Measurements from ENCODE around the gene VWC2L.

VWC2L gene

GRCh38 chr2:214469728-214470127, 58.9 kb downstream of the VWC2L start:
- no peak for DNase-seq (ENCODE audit: low spot score)

GRCh38 chr2:214471382-214471781, 60.5 kb downstream of the VWC2L start:
- no peak for DNase-seq (ENCODE audit: low spot score)

DNA sequence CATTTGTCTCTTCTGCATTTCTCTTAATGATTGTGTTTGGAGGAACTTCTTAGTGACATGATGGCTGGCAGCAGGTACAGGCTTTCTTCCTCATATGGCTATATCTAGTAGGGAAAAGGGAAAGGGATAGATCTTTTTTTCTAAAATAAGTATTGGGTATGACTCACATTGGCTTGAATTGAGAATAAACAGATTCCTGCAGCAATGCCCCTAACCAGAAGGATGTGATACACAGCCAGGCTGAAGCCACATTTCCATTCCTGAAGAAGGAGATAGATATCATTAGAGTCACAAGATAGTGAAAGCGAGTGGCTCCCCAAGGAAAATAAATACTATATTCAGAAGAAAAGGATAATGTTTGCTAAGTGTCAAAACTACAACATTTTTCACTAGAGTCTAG, 61.1 kb downstream of the VWC2L start:
- DNase-seq (ENCODE audit: low spot score) = no peak

- no peak for DNase-seq (ENCODE audit: low spot score)
These were observed 66.5 kb downstream of the VWC2L start for GRCh38 chr2:214477305-214477704.

GRCh38 chr2:214481204-214481603, 70.3 kb downstream of the VWC2L start:
- no peak for DNase-seq (ENCODE audit: low spot score)

DNA sequence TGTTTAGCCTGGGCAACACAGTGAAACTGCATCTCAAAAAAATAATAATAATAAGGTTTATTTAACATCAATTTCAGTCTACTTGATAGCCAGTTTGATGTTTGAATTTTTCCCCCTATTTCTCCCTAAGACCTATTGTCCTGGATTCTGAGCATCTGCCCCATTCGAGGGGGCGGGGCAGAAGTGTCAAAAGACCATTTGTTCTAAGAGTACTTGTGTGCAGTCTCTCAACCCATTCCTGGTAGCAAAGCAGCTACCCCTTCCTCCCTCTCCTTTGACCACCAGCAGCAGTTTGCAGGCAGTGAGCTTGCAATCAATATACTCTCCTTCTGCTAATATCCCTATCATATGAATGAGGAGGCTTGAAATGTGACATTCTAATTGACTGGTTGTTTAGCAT, 71.9 kb downstream of the VWC2L start:
- DNase-seq (ENCODE audit: low spot score) = no peak

- no peak for DNase-seq (ENCODE audit: low spot score)
These were observed 73.4 kb downstream of the VWC2L start for GRCh38 chr2:214484239-214484638.

GRCh38 chr2:214484701-214485100, 73.8 kb downstream of the VWC2L start:
- DNase-seq (ENCODE audit: low spot score) = no peak

GRCh38 chr2:214489181-214489580, 78.3 kb downstream of the VWC2L start:
- DNase-seq (ENCODE audit: low spot score) = no peak

DNA sequence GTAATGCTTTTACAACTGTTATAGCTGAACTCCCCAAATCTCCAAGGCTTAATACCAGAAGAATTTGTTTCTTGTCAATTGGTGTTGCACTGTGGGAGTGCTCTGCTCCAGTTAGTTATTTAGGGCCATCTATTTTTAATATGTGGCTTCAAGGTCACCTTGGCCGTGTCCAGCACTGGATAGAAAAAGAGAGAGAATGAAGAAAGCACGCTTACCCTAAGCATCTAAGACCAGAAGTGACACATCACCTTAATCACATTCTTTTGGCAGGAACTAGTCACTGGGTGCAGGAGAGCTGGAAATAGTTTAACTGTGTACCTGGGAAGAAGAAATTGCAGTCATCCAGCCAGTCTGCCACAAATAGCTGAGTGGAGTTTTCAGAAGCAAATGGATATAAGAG, 78.8 kb downstream of the VWC2L start:
- DNase-seq (ENCODE audit: low spot score) = no peak

DNA sequence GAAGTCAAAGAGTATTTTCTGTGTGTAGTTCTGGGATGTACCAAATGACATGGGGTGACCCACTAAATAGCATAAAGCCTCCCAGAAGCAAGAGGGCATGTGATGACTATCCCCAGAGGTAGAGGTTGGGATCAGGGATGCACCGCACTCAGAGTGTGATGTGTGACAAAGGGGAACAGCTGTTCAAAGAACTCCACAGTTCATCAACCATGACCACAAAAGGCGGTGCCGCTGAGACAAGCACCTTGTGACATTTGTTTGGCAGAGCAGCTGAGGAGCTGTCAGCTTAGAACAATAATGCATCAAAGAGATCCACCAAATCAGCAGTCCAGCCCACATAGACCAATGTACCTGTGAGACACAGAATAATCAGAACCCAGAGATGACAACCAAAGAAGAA, 81.3 kb downstream of the VWC2L start:
- no peak for DNase-seq (ENCODE audit: low spot score)

- DNase-seq (ENCODE audit: low spot score) = no peak
These were observed 81.8 kb downstream of the VWC2L start for GRCh38 chr2:214492608-214493007.

GRCh38 chr2:214497489-214497888, 86.6 kb downstream of the VWC2L start:
- DNase-seq (ENCODE audit: low spot score) = peak; percentile 12

DNA sequence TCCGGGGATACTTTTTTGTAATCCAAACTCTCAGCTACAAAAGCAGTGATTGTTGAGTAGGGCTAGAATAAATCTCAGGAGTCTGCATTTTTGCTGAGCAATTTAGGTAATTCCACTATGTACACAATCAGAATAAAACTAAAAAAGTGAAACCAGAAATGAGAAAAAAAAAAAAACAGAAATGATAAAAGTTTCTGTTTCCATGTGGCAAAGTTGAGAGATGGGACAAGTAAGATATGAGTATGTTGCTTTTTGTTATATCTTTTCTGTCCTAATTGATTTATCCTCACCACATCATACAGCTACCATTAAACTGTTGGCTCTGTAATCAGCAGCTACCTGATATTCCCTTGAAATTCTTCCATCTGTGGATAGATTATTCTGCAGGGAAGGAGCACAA, 92.7 kb downstream of the VWC2L start:
- no peak for DNase-seq (ENCODE audit: low spot score)

DNA sequence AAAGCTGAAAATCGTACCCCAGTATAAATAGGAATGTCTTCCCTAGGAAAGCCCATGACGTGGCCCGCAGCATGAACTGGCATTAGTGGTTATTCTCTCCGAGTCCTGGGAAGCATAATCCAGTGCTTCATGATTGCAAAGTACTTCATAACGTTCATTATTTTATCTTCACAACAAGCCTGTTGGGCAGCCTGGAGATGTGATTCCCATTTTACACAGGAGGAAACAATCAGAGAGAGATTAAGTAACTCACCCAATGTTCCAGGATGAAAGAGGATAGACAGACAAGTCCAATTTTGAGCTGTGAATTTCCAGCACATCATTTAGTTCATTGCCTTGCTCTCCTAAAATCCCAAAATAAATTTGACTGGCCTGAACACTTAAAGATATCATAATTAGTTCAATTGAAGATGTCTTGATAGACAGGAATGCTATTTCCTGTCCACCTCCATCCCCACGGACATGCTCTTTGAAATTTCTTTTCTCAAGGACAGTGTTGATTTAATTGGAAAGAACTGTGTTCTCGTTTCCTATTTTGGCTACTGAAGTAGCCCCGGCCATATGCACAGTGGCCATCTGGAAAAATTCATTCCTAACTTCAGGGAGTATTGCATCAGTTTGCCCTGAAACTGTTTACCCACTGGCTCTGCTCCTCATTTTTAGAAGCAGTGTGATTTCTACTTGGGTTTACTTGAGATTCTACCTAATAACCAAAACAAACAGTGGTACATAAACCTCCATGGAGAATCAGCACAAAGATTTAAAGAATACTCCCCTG, 93.9 kb downstream of the VWC2L start:
- DNase-seq (ENCODE audit: low spot score) = no peak

DNA sequence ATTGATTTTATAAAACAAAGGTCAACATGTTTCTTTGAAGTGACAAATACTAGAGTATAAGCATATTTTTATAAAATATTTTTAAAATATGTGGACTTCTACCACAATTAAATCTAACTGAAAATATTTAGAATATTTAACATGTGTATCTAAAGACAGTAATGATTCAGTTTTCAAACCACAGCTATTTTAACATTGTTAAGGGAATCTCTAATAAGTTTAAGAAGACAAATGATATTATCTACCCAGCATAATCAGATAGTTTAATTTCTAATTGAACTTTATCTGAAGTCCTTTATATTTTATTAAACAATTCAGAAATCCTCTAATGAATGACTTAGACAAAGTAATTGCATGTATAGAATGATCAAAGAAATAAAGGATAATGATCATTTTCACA, 96.2 kb downstream of the VWC2L start:
- no peak for DNase-seq (ENCODE audit: low spot score)

- no peak for DNase-seq (ENCODE audit: low spot score)
These were observed 103.8 kb downstream of the VWC2L start for GRCh38 chr2:214514704-214515103.

DNA sequence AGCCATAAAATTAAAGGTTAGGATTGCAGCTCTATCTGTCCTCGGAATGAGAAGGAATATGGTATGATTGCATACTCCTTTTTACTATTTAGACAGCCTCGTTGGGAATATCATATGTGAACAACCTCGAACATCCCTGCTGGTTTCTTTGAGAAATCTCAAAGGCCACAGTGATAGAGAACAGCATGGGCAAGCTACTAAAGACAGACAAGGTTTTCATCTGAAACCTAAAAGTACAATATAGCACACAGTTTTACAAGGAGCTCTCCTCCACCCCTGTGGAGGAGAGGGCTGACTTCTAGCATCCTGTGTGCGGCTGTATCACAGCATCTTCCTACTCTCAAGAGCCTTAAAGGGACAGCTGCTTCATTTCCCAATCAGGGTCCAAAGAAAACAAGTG, 104.3 kb downstream of the VWC2L start:
- DNase-seq (ENCODE audit: low spot score) = no peak

GRCh38 chr2:214519258-214519818, 108.5 kb downstream of the VWC2L start:
- no peak for DNase-seq (ENCODE audit: low spot score)

DNA sequence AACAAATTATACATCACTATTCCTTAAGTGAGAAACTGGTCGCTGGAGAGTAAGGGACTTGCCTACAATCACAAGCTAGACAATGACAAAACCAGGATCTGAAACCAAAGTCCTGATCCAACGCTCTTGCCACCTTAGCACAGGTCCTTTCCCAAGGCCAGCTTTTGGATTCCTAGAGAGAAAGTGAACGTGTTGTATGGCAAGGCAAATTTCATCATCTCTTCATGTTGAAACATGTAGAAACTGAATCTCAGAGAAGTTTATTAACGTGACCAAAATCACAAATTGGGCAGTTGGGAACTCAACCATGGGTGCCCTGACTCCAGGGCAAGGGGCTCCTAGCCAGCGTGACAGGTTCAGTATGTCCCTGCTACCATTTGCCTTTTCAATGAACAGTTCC, 118.2 kb downstream of the VWC2L start:
- no peak for DNase-seq (ENCODE audit: low spot score)

- DNase-seq (ENCODE audit: low spot score) = no peak
These were observed 118.7 kb downstream of the VWC2L start for GRCh38 chr2:214529514-214529913.

GRCh38 chr2:214533541-214533940, 122.7 kb downstream of the VWC2L start:
- DNase-seq (ENCODE audit: low spot score) = no peak

GRCh38 chr2:214536625-214537024, 125.8 kb downstream of the VWC2L start:
- DNase-seq (ENCODE audit: low spot score) = no peak

DNA sequence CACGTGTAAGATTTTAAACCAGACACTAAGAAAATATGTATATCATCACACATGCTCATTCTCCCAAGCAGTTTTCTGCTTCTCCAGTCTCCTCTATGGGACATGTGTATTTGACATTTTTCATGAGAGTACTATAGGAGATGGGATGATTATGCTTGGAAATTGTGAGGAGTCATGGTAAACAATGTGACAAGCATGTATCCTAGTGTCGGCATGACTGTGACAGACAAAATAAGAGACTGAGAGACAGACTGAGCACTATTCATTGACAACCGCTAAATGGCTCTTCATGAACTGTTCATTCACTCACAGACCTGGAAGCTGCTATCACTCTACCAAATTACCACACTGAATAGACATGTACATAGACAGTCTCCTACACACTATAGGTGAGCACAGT, 127.1 kb downstream of the VWC2L start:
- no peak for DNase-seq (ENCODE audit: low spot score)
